Pancreas (tissue), 10 donors: ENCODE data around the gene PROSER1. TPM values are rescaled to one million over a fixed set of nuclear protein-coding genes. Genes with fewer than 3 reads are reported as not detected.

Experiments used
- ATAC-seq, 4 donors: fragments of 200-7000 bp; cut with Tn5 transposase; one replicate each; pipeline versions ENCODE4 v1.8.0 to v1.9.1; 2020; ENCODE audit warnings: mild to moderate bottlenecking in 4 of 4, moderate library complexity in 4 of 4
- DNase-seq, 6 donors: peaks; one replicate each; pipeline ENCODE4 v3.0.0-alpha.2; 2020
- FAIRE-seq: peaks from 2 replicates; lab custom pipeline; 2012; peaks lifted over from hg19 to GRCh38; lab: Jason Lieb, UNC
- H3K27ac ChIP-seq, 4 donors: fragments of 200-600 bp; sonication (generic); 1 replicate in 3 of 4; 2 replicates in 1 of 4; pipeline versions ENCODE4 v1.5.0 to v1.8.0; 2020
- H3K27me3 ChIP-seq, 4 donors: fragments of 200-600 bp; one replicate each; pipeline ENCODE4 v1.8.0; 2021
- H3K36me3 ChIP-seq, 3 donors: fragments of 200-600 bp; sonication (generic) in 1 of 3; one replicate each; pipeline versions ENCODE4 v1.5.0 to v1.8.0; 2020 to 2021
- H3K4me1 ChIP-seq, 3 donors: fragments of 200-600 bp; one replicate each; pipeline ENCODE4 v1.8.0; 2021
- H3K4me3 ChIP-seq, 4 donors: fragments of 200-600 bp; sonication (generic) in 2 of 4; one replicate each; pipeline versions ENCODE4 v1.5.0 to v1.8.0; 2020 to 2021
- H3K9me3 ChIP-seq, 4 donors: fragments of 200-600 bp; one replicate each; pipeline ENCODE4 v1.8.0; 2021
- CTCF ChIP-seq, 4 donors: fragments of 200-600 bp; sonication (generic) in 3 of 4; IDR thresholded peaks; one replicate each; pipeline versions ENCODE4 v1.5.0 to v1.8.0; 2021; ENCODE audit warnings: antibody characterized with exemption in 4 of 4
- WGBS, 2 donors: extraction: QIAGEN DNeasy Blood & Tissue Kit; methylation state at CpG; one replicate each; pipeline ENCODE4 v1.1.7; 2013; 5-methylcytosine and 5-hydroxymethylcytosine counted together
- intact Hi-C, 3 donors: fragments of 100-400 bp; cut with DNase I; formaldehyde crosslinking; loops; one replicate each; pipeline versions ENCODE4 v1.11.1 to v1.14.2; 2022
- polyA plus RNA-seq, 2 donors: library from polyadenylated mRNA; stranded (reverse); fragments of 200-250 nt; gene quantifications; one replicate each; pipeline ENCODE4 v1.2.3, GENCODE V29; 2013
- total RNA-seq, 6 donors: library from RNA; stranded (reverse); fragmentation: NEBNext Ultra II Directional in 4 of 6; extraction: Animal tissue kit (Norgen Biotek cat#: 25700) in 4 of 6; gene quantifications; one replicate each; pipeline versions ENCODE4 v1.2.1 to v1.2.4, GENCODE V29; 2021 to 2023
- donor health status: healthy with polysubstance abuse.
- donor health status: DM: no; HTN: no; CAD: no; lungs with moderate emphysema.
- donor health status: DM: no; HTN: no; CAD: no.
- donor health status: control.
- donor health status: control.
- donor health status: Bipolar disorder and iron deficiency.
- donor health status: DM: yes; HTN: yes; CAD: no.
- donor health status: DM: no; HTN: no; CAD: no.
- donor health status: DM: no; HTN: no; CAD: no.
- donor health status: DM: yes; HTN: yes; CAD: no.

The PROSER1 gene
- total and polyA plus RNA-seq, 8 donors: 10.9 to 21.6 (median 17.9) TPM

- FAIRE-seq (no peak), DNase-seq (no peak), ATAC-seq (no peak)
- intact Hi-C loops: no loop called here
- TF ChIP-seq CTCF (IDR thresholded peaks at IDR 0.05): no peak
- no peak overlapping the region for H3K4me3 ChIP-seq
- H3K27ac ChIP-seq: no peak overlapping the region
- H3K36me3 ChIP-seq: peaks cover 0 to 6% (median 0%) of the 10 kb centered on the region in 3 donors
- 81 to 90% methylated on average over 3 of the region's 3 CpGs for WGBS, 2 donors
- H3K27me3 ChIP-seq: no peaks in the 10 kb centered on the region
- H3K4me1 ChIP-seq: no peaks in the 10 kb centered on the region
- no peaks in the 10 kb centered on the region for H3K9me3 ChIP-seq
Observed at GRCh38 chr13:39049274-39049673, 11.4 kb upstream of the PROSER1 start.

DNA sequence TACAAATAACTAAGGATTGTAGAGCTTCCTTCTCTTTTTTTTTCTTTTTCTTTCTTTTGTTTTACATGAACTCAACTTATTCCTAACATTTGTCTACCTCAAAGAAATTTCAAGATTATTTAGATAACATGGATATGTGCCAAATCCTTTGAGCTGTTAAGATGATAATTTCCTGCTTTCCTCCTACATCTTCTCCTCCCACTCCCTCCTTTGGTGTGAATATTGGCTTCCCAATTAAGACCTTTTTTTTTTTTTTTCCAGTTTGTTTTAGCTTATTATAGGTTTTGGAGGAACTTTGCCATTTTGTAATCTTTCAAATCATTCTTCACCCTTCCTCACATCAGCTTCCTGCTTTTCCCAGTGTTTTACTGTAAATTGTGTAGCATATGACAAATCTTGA, 10.9 kb upstream of the PROSER1 start:
- ATAC-seq (no peak), DNase-seq (no peak), FAIRE-seq (no peak)
- Histone ChIP-seq H3K4me1 (no peaks in the 10 kb centered on the region), H3K4me3 (no peak overlapping the region), H3K9me3 (no peaks in the 10 kb centered on the region), H3K27ac (no peak overlapping the region), H3K36me3 (peaks cover 0 to 6% (median 0%) of the 10 kb centered on the region in 3 donors), H3K27me3 (no peaks in the 10 kb centered on the region)
- TF ChIP-seq CTCF (IDR thresholded peaks at IDR 0.05): no peak
- intact Hi-C loops: no loop called here

DNA sequence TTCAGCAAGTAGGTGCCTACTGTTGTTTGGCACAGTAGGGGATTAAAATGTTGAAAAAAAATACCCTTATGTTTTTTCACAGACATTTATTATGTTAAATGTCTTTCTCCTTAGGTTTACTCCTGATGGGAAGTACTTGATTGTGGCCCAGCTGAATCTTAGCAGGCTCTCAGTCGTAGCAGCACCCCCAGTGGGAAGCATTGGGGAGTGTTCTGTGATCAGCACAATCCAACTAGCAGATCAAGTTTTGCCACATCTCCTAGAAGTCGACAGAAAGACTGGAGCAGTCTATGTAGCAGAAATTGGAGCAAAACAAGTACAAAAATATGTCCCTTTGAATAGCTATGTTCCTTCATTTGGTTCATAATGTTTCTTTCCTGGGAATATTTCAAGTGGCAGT, 9.7 kb upstream of the PROSER1 start:
- H3K27me3 ChIP-seq: no peaks in the 10 kb centered on the region
- WGBS, 2 donors: 7 to 13% methylated on average over 2 of the region's 2 CpGs
- FAIRE-seq (no peak), ATAC-seq (peak in 3 of 4 donors; percentile 50 to 64 (median 59)), DNase-seq (no peak)
- H3K9me3 ChIP-seq: no peaks in the 10 kb centered on the region
- no peaks in the 10 kb centered on the region for H3K4me1 ChIP-seq
- intact Hi-C loops: no loop called here
- no peak overlapping the region for H3K4me3 ChIP-seq
- TF ChIP-seq CTCF (IDR thresholded peaks at IDR 0.05): no peak
- peaks cover 0 to 6% (median 0%) of the 10 kb centered on the region in 3 donors for H3K36me3 ChIP-seq
- H3K27ac ChIP-seq: no peak overlapping the region

DNA sequence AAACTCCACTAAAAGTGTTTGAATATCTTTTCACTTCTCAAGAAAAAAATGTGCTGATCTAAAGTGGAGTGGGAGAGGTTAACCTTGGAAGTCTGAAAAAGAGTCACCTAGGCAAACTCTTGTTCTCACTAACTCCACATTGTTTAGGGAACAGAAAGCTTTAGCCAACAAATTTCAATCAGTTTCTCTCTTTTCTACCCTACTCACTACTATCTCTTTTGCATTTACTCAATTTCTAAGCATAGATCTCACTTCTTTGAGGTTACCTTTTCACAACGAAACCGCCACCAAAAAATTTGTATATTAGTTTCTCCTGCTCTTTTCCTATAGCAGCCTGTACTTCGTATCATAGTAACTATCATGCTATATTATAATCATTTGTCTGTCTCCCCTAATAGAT, 6.6 kb upstream of the PROSER1 start:
- TF ChIP-seq CTCF (IDR thresholded peaks at IDR 0.05): no peak
- Histone ChIP-seq H3K27ac (no peak overlapping the region), H3K36me3 (peaks cover 0 to 6% (median 0%) of the 10 kb centered on the region in 3 donors), H3K9me3 (no peaks in the 10 kb centered on the region), H3K4me1 (peaks cover 0 to 8% (median 0%) of the 10 kb centered on the region in 3 donors), H3K4me3 (no peak overlapping the region), H3K27me3 (no peaks in the 10 kb centered on the region)
- 92 to 97% methylated on average over 3 of the region's 3 CpGs for WGBS, 2 donors
- intact Hi-C loops: no loop called here
- DNase-seq (no peak), ATAC-seq (no peak), FAIRE-seq (no peak)

- H3K9me3 ChIP-seq: no peaks in the 10 kb centered on the region
- 62 to 73% methylated on average over 1 of the region's 1 CpG for WGBS, 2 donors
- no peak overlapping the region for H3K27ac ChIP-seq
- no peak for TF ChIP-seq CTCF (IDR thresholded peaks at IDR 0.05)
- no peak overlapping the region for H3K4me3 ChIP-seq
- no peaks in the 10 kb centered on the region for H3K27me3 ChIP-seq
- no peak for DNase-seq
- no peak for ATAC-seq
- FAIRE-seq: no peak
- H3K4me1 ChIP-seq: peaks cover 0 to 15% (median 4%) of the 10 kb centered on the region in 3 donors
- peaks cover 0 to 6% (median 0%) of the 10 kb centered on the region in 3 donors for H3K36me3 ChIP-seq
- intact Hi-C loops: no loop called here
Observed at GRCh38 chr13:39040206-39040605, 2.3 kb upstream of the PROSER1 start.
